ENCODE data around the gene RXFP4. TPM values are rescaled to one million over a fixed set of nuclear protein-coding genes. Genes with fewer than 3 reads are reported as not detected.

RXFP4 gene
- polyA plus RNA-seq, 2 of the 4 experiments (the other 2 are of a cell fraction) = 0.06 to 0.12 TPM

DNA sequence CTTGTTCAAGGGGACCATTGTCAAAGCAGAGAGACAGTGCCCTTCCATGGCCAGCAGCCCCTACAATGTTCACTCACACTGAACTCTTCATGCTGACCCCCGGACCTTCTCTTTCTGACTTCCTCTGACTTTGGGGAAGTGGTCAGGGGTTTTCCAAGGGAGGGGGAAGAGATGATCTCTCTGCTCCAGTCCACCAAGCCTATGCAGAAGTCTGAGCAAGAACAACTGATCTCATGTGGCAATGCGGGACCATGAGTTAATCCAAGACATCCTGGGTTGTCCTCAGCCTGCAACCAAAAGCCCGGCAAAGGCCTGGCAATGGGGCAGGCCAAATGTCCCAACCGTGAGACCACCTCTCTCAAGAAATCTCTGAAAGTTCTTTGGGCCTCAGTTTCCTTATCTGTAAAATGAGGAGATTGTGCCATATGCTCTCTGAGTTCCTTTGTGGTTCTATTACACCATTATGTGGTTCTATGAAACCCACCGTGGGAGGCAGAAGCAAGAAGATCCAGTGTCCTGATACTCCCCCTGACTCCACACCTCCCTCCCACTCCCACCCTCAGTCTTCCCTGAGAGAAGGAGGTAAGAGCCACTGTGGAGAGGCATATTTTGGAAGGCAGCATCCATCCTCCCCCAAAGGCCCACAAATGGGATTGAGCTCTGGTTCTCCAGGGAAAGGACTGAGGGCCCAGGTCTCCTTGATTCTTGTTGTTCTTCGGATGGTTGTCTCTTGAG, 48.7 kb downstream of the RXFP4 start:
- TF ChIP-seq RNF2 (IDR thresholded peaks at IDR 0.05; ENCODE audit: borderline replicate concordance, low read depth) (no peak), SMC3 (IDR thresholded peaks at IDR 0.05) (no peak), MYC (IDR thresholded peaks at IDR 0.05; ENCODE audit: borderline replicate concordance, low read length) (no peak), ZNF302 (CRISPR knock-in tag; IDR thresholded peaks at IDR 0.05) (no peak), RFX5 (IDR thresholded peaks at IDR 0.05) (no peak), TFCP2L1 (CRISPR knock-in tag; IDR thresholded peaks at IDR 0.05) (no peak), POLR2AphosphoS2 (conservative IDR thresholded peaks at IDR 0.05; ENCODE audit: low read length) (no peak), ZSCAN20 (CRISPR knock-in tag; IDR thresholded peaks at IDR 0.05) (no peak)
- TF ChIP-seq, protein P1, sequence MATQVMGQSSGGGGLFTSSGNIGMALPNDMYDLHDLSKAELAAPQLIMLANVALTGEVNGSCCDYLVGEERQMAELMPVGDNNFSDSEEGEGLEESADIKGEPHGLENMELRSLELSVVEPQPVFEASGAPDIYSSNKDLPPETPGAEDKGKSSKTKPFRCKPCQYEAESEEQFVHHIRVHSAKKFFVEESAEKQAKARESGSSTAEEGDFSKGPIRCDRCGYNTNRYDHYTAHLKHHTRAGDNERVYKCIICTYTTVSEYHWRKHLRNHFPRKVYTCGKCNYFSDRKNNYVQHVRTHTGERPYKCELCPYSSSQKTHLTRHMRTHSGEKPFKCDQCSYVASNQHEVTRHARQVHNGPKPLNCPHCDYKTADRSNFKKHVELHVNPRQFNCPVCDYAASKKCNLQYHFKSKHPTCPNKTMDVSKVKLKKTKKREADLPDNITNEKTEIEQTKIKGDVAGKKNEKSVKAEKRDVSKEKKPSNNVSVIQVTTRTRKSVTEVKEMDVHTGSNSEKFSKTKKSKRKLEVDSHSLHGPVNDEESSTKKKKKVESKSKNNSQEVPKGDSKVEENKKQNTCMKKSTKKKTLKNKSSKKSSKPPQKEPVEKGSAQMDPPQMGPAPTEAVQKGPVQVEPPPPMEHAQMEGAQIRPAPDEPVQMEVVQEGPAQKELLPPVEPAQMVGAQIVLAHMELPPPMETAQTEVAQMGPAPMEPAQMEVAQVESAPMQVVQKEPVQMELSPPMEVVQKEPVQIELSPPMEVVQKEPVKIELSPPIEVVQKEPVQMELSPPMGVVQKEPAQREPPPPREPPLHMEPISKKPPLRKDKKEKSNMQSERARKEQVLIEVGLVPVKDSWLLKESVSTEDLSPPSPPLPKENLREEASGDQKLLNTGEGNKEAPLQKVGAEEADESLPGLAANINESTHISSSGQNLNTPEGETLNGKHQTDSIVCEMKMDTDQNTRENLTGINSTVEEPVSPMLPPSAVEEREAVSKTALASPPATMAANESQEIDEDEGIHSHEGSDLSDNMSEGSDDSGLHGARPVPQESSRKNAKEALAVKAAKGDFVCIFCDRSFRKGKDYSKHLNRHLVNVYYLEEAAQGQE (IDR thresholded peaks at IDR 0.05) = no peak
- TF ChIP-seq, protein P2, sequence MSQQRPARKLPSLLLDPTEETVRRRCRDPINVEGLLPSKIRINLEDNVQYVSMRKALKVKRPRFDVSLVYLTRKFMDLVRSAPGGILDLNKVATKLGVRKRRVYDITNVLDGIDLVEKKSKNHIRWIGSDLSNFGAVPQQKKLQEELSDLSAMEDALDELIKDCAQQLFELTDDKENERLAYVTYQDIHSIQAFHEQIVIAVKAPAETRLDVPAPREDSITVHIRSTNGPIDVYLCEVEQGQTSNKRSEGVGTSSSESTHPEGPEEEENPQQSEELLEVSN (IDR thresholded peaks at IDR 0.05; ENCODE audit: borderline replicate concordance, low read depth) = no peak
- TF ChIP-seq, protein P3, sequence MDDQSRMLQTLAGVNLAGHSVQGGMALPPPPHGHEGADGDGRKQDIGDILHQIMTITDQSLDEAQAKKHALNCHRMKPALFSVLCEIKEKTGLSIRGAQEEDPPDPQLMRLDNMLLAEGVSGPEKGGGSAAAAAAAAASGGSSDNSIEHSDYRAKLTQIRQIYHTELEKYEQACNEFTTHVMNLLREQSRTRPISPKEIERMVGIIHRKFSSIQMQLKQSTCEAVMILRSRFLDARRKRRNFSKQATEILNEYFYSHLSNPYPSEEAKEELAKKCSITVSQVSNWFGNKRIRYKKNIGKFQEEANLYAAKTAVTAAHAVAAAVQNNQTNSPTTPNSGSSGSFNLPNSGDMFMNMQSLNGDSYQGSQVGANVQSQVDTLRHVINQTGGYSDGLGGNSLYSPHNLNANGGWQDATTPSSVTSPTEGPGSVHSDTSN (IDR thresholded peaks at IDR 0.05) = no peak

More for the DNA sequence above, 48.7 kb downstream of the RXFP4 start:
- DNase-seq (ENCODE audit: low read depth in 1 of 2, low spot score in 1 of 2) (no peak), FAIRE-seq (no peak), ATAC-seq (no peak; a peak in 1 of 6 replicates)
- 75% methylated on average over 6 of the region's 6 CpGs for WGBS (ENCODE audit: missing lambda C conversion rate)
- Histone ChIP-seq H3K9me3 (no peaks in the 10 kb centered on the region), H3K4me3 (no peak overlapping the region), H3K4me2 (no peak overlapping the region), H3K27ac (peak overlapping the region in 1 of 2 experiments; percentile 42; a peak in 1 of 6 replicates), H3K4me1 (peaks cover 6% of the 10 kb centered on the region)
- ChIA-PET POLR2A (interaction anchor here (1.5 kb wide), 1 partner anchor 56 kb away, joined by 4 read pairs; the partner anchor contains the start of gene KHDC4), CTCF (interaction anchor here (0.6 to 24.7 kb wide), 38 partner anchors 8 to 264 kb away, joined by 3 to 423 read pairs (median 4); partner anchors contain the start of genes ARHGEF2, GON4L, KHDC4 and RAB25)

Small RNA genes lying within 50 kb of the gene (small RNA-seq; reads per million reads assigned to genes)
- gene MIR6738 = 0 to 0.04 (median 0) reads per million in 6 experiments
- gene RF00015 = 0 reads per million in 6 experiments
- 0 reads per million in 6 experiments for gene SCARNA4
- gene SNORA80E = 9.5 to 232 (median 16.1) reads per million in 6 experiments

Other genes with a start within 250 kb of the RXFP4 start
- 23.1 and 28.1 TPM in 2 replicates for gene GON4L, start 84.4 kb upstream of the RXFP4 start, polyA plus RNA-seq (2011; rRNA removed)
- gene GON4L, start 84.4 kb upstream of the RXFP4 start, polyA plus RNA-seq (2017; fragmentation: RNase III; extraction: RNeasy Plus Mini Kit Qiagen cat#74134 plus additional on column Dnase treatment) = 15.1 to 15.7 TPM (median 15.3 TPM) in 3 replicates
- 2.5 and 2.6 TPM in 2 replicates for gene SYT11, start 82.1 kb upstream of the RXFP4 start, polyA plus RNA-seq (2011; rRNA removed)
- 1.9 to 3.0 TPM (median 2.8 TPM) in 3 replicates for gene SYT11, start 82.1 kb upstream of the RXFP4 start, polyA plus RNA-seq (2017; fragmentation: RNase III; extraction: RNeasy Plus Mini Kit Qiagen cat#74134 plus additional on column Dnase treatment)
- gene RIT1, start 30.3 kb upstream of the RXFP4 start, polyA plus RNA-seq (2011; rRNA removed) = 48.1 and 51.9 TPM in 2 replicates
- gene RIT1, start 30.3 kb upstream of the RXFP4 start, polyA plus RNA-seq (2017; fragmentation: RNase III; extraction: RNeasy Plus Mini Kit Qiagen cat#74134 plus additional on column Dnase treatment) = 19.2 to 23.6 TPM (median 20.4 TPM) in 3 replicates
- 69.9 and 72.3 TPM in 2 replicates for gene KHDC4, start 7.2 kb upstream of the RXFP4 start, polyA plus RNA-seq (2011; rRNA removed)
- gene KHDC4, start 7.2 kb upstream of the RXFP4 start, polyA plus RNA-seq (2017; fragmentation: RNase III; extraction: RNeasy Plus Mini Kit Qiagen cat#74134 plus additional on column Dnase treatment) = 35.7 to 37.9 TPM (median 37.7 TPM) in 3 replicates
- 67.4 and 69.1 TPM in 2 replicates for gene ARHGEF2, start 36.9 kb downstream of the RXFP4 start, polyA plus RNA-seq (2011; rRNA removed)
- gene ARHGEF2, start 36.9 kb downstream of the RXFP4 start, polyA plus RNA-seq (2017; fragmentation: RNase III; extraction: RNeasy Plus Mini Kit Qiagen cat#74134 plus additional on column Dnase treatment) = 21.3 to 21.5 TPM (median 21.5 TPM) in 3 replicates
- 382 and 581 TPM in 2 replicates for gene SSR2, start 79.3 kb downstream of the RXFP4 start, polyA plus RNA-seq (2011; rRNA removed)
- 255 to 266 TPM (median 261 TPM) in 3 replicates for gene SSR2, start 79.3 kb downstream of the RXFP4 start, polyA plus RNA-seq (2017; fragmentation: RNase III; extraction: RNeasy Plus Mini Kit Qiagen cat#74134 plus additional on column Dnase treatment)
- 42.0 and 47.6 TPM in 2 replicates for gene UBQLN4, start 112.2 kb downstream of the RXFP4 start, polyA plus RNA-seq (2011; rRNA removed)
- 36.5 to 39.1 TPM (median 38.2 TPM) in 3 replicates for gene UBQLN4, start 112.2 kb downstream of the RXFP4 start, polyA plus RNA-seq (2017; fragmentation: RNase III; extraction: RNeasy Plus Mini Kit Qiagen cat#74134 plus additional on column Dnase treatment)
- 63.0 and 71.4 TPM in 2 replicates for gene LAMTOR2, start 113.1 kb downstream of the RXFP4 start, polyA plus RNA-seq (2011; rRNA removed)
- 151 to 171 TPM (median 166 TPM) in 3 replicates for gene LAMTOR2, start 113.1 kb downstream of the RXFP4 start, polyA plus RNA-seq (2017; fragmentation: RNase III; extraction: RNeasy Plus Mini Kit Qiagen cat#74134 plus additional on column Dnase treatment)
- 0.11 TPM in 1 of 2 replicates, not detected in the other for gene RAB25, start 119.5 kb downstream of the RXFP4 start, polyA plus RNA-seq (2011; rRNA removed)
- gene RAB25, start 119.5 kb downstream of the RXFP4 start, polyA plus RNA-seq (2017; fragmentation: RNase III; extraction: RNeasy Plus Mini Kit Qiagen cat#74134 plus additional on column Dnase treatment) = not detected in 3 replicates
- gene MEX3A, start 140.8 kb downstream of the RXFP4 start, polyA plus RNA-seq (2011; rRNA removed) = 1.8 and 2.4 TPM in 2 replicates
- 3.3 to 4.9 TPM (median 4.4 TPM) in 3 replicates for gene MEX3A, start 140.8 kb downstream of the RXFP4 start, polyA plus RNA-seq (2017; fragmentation: RNase III; extraction: RNeasy Plus Mini Kit Qiagen cat#74134 plus additional on column Dnase treatment)
- gene LMNA, start 173.1 kb downstream of the RXFP4 start, polyA plus RNA-seq (2011; rRNA removed) = 155 and 214 TPM in 2 replicates
- 286 to 310 TPM (median 288 TPM) in 3 replicates for gene LMNA, start 173.1 kb downstream of the RXFP4 start, polyA plus RNA-seq (2017; fragmentation: RNase III; extraction: RNeasy Plus Mini Kit Qiagen cat#74134 plus additional on column Dnase treatment)
- gene SEMA4A, start 211.9 kb downstream of the RXFP4 start, polyA plus RNA-seq (2011; rRNA removed) = 0.27 and 0.37 TPM in 2 replicates
- gene SEMA4A, start 211.9 kb downstream of the RXFP4 start, polyA plus RNA-seq (2017; fragmentation: RNase III; extraction: RNeasy Plus Mini Kit Qiagen cat#74134 plus additional on column Dnase treatment) = 0.04 to 0.09 TPM (median 0.07 TPM) in 3 replicates